ENCODE measurements around the gene TSC2.

DNA sequence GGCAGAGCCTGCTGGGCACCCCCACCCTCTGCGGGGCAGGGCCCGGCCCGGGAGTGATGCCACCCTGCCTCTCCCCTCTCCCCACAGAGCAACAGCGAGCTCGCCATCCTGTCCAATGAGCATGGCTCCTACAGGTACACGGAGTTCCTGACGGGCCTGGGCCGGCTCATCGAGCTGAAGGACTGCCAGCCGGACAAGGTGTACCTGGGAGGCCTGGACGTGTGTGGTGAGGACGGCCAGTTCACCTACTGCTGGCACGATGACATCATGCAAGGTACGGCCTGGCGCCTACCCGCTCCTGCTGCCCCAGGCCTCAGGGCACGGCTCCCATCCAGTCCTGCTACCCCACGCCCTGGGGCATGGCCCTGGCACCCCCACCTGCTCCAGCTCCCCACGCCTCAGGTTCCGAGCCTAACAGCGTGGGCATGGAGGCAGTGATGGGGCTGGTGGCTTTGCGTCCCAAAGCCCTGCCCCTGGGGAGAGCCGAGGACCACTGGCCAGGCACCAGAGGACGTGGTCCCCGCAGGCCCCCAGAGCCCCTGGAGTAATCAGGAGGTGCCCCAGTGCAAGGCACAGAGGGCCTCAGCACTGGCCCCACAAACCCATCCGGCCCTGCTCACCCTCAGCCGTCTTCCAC lies 38.4 kb downstream of the TSC2 start:
- no peak for TF ChIP-seq POLR2A (IDR thresholded peaks at IDR 0.05; ENCODE audit: low read depth, low read length)
- TF ChIP-seq, protein P1, sequence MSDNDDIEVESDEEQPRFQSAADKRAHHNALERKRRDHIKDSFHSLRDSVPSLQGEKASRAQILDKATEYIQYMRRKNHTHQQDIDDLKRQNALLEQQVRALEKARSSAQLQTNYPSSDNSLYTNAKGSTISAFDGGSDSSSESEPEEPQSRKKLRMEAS (IDR thresholded peaks at IDR 0.05; ENCODE audit: insufficient read depth, insufficient read length) = no peak
- TF ChIP-seq, protein P2, sequence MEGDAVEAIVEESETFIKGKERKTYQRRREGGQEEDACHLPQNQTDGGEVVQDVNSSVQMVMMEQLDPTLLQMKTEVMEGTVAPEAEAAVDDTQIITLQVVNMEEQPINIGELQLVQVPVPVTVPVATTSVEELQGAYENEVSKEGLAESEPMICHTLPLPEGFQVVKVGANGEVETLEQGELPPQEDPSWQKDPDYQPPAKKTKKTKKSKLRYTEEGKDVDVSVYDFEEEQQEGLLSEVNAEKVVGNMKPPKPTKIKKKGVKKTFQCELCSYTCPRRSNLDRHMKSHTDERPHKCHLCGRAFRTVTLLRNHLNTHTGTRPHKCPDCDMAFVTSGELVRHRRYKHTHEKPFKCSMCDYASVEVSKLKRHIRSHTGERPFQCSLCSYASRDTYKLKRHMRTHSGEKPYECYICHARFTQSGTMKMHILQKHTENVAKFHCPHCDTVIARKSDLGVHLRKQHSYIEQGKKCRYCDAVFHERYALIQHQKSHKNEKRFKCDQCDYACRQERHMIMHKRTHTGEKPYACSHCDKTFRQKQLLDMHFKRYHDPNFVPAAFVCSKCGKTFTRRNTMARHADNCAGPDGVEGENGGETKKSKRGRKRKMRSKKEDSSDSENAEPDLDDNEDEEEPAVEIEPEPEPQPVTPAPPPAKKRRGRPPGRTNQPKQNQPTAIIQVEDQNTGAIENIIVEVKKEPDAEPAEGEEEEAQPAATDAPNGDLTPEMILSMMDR (IDR thresholded peaks at IDR 0.05; ENCODE audit: extremely low read depth in 1 of 2, insufficient read depth in 1 of 2, low read depth in 1 of 2, low read length in 2 of 2) = no peak
- no peak for TF ChIP-seq FOS (IDR thresholded peaks at IDR 0.05; ENCODE audit: borderline replicate concordance, insufficient read depth, low read length)
- no peak for TF ChIP-seq POLR2AphosphoS5 (IDR thresholded peaks at IDR 0.05; ENCODE audit: insufficient read depth, low read depth, low read length)
- no peak for TF ChIP-seq MYC (IDR thresholded peaks at IDR 0.05; ENCODE audit: low read depth, low read length)
- TF ChIP-seq EZH2 (IDR thresholded peaks at IDR 0.05; ENCODE audit: borderline replicate concordance, low read depth, low read length, severe bottlenecking) = no peak
- no peak for TF ChIP-seq JUN (IDR thresholded peaks at IDR 0.05; ENCODE audit: borderline replicate concordance, insufficient read depth, insufficient read length, low read depth)
- TF ChIP-seq GATA2 (IDR thresholded peaks at IDR 0.05; ENCODE audit: insufficient read depth, insufficient read length, low read depth, low read length) = no peak

All from endothelial cell of umbilical vein (primary cell).